Activated naive CD4-positive, alpha-beta T cell treated with anti-CD3 and anti-CD28 coated beads, Interleukin-2, amount 50 U/mL, for 24 hours (primary cell): ENCODE data around the gene FBXW12.
"Not testable (repeated sequence)": the region's sequence is repeated elsewhere in the genome, so short reads cannot be mapped to it uniquely, and the experiment has no call there.

Experiments used
- H3K27ac Mint-ChIP-seq: one replicate; pipeline ENCODE4 v1.8.0; 2021; ENCODE audit warnings: mild to moderate bottlenecking, mixed read lengths
- H3K27me3 Mint-ChIP-seq: one replicate; pipeline ENCODE4 v1.8.0; 2021; ENCODE audit warnings: mixed read lengths
- H3K36me3 Mint-ChIP-seq: one replicate; pipeline ENCODE4 v1.8.0; 2021; ENCODE audit warnings: mixed read lengths
- H3K4me1 Mint-ChIP-seq: one replicate; pipeline ENCODE4 v1.8.0; 2021; ENCODE audit warnings: mixed read lengths
- H3K4me3 Mint-ChIP-seq: one replicate; pipeline ENCODE4 v1.8.0; 2021; ENCODE audit warnings: mild to moderate bottlenecking, mixed read lengths
- H3K9me3 Mint-ChIP-seq: one replicate; pipeline ENCODE4 v1.8.0; 2021; ENCODE audit warnings: mixed read lengths

The FBXW12 gene

DNA sequence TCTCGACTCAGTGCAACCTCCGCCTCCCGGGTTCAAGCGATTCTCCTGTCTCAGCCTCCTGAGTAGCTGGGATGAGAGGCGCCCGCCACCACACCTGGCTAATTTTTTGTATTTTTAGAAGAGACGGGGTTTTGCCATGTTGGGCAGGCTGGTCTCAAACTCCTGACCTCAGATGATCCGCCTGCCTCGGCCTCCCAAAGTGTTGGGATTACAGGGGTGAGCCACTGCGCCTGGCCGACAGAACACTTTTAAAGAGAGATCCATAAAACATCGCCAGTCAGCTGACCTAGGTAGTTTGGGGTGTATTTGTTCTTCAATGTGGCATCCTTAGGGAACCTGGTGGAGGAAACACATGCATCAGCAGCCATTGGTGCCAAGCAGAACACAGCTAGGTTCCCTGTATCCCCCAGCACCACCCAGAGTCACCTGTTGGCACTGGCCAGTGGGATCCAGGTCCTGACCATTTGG is 29.4 kb downstream of the FBXW12 start:
- H3K27ac Mint-ChIP-seq, H3K36me3 Mint-ChIP-seq, H3K4me1 Mint-ChIP-seq, H3K4me3 Mint-ChIP-seq, H3K27me3 Mint-ChIP-seq, H3K9me3 Mint-ChIP-seq: not testable (repeated sequence)

DNA sequence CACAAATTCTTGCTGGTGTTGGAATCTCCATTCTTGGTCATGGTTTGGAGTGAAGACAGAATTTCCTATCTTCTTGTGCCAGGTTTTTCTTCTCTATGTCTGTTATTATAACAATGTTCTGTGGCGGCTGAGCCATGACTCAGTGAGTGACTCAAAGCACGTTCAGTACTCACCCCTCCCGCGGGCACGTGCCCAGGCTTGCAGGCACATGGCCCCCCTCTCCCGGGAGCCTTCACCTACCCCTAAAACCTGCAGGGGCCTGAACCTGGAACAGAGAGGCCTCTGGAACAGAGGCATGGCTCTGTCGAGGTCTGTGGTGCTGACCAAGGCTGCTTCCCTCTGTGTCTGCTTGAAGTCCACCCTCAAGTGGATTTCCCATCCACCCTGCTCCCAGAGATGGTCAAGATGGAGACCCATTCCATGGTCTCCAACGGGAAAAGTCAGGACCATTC is 30.3 kb downstream of the FBXW12 start:
- H3K36me3 Mint-ChIP-seq = no peaks in the 10 kb centered on the region
- H3K27me3 Mint-ChIP-seq = no peaks in the 10 kb centered on the region
- peaks cover 3% of the 10 kb centered on the region for H3K4me1 Mint-ChIP-seq
- no peaks in the 10 kb centered on the region for H3K9me3 Mint-ChIP-seq
- H3K27ac Mint-ChIP-seq = no peak overlapping the region
- H3K4me3 Mint-ChIP-seq = no peak overlapping the region

DNA sequence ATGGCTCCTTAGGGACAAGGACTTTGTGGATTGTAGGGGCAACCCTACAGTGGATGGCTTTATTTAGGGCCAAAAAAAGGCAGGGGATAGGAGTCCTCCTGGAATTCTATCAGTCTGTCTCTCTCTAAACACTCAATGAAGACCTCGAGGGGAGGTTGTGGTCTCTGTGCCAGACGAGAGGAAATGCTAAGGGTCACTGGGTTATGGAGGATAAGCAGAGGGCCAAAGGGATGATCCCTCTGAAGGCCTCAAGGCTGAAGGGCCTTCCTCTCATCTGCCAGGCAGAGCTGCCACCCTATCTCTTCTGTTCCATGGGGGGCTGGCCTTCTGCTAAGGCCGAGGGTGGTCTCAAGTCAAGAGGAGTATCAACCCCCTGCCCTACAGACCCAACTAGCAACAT is 30.9 kb downstream of the FBXW12 start:
- Mint-ChIP-seq H3K27me3 (no peaks in the 10 kb centered on the region), H3K27ac (no peak overlapping the region), H3K4me1 (peaks cover 3% of the 10 kb centered on the region), H3K4me3 (no peak overlapping the region), H3K9me3 (no peaks in the 10 kb centered on the region), H3K36me3 (no peaks in the 10 kb centered on the region)

DNA sequence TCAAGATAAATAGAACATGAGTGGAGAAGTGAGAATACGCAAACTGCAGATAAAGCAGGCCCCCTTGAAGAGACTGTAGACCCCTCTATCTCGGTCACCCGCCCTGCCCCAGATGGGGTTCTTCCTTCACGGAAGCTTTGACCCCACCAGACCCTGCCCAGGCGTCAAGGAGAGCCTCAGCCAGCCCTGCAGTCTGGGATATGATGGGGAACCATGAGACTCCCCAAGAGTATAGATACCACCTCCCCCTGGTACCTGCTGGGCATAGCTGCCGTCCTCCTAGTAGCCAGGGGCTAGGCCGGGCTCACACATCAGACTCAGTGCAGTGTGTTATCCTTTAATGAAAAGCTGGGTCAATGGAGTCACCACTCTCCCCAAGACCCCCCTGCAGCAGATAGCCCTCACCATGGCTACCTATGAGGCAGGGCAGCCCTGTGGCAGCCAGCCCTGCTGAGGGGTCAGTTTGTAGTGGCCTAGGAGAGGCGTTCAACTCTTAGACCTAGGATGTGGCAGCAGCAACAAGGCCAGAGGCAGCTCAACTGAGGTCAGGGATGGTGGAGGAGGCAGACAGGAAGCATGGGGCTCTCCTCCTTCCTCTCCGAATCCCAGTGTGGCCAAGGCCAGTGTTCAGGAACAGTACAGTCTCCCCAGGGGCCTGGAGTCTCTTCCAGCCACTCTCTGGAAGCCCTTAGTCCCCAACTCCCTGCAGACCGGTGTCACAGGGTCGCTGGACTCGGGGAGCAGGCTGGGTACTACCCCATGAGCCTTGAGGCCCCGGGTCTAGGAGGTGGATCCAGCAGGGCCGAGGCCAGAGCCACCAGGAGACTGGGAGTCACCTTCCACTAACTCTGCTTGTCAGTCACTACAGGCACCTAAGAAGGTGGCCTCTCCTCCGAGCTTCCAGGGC is 31.8 kb downstream of the FBXW12 start:
- H3K36me3 Mint-ChIP-seq = no peaks in the 10 kb centered on the region
- H3K27ac Mint-ChIP-seq = no peak overlapping the region
- peaks cover 3% of the 10 kb centered on the region for H3K4me1 Mint-ChIP-seq
- no peaks in the 10 kb centered on the region for H3K27me3 Mint-ChIP-seq
- H3K9me3 Mint-ChIP-seq = no peaks in the 10 kb centered on the region
- no peak overlapping the region for H3K4me3 Mint-ChIP-seq

DNA sequence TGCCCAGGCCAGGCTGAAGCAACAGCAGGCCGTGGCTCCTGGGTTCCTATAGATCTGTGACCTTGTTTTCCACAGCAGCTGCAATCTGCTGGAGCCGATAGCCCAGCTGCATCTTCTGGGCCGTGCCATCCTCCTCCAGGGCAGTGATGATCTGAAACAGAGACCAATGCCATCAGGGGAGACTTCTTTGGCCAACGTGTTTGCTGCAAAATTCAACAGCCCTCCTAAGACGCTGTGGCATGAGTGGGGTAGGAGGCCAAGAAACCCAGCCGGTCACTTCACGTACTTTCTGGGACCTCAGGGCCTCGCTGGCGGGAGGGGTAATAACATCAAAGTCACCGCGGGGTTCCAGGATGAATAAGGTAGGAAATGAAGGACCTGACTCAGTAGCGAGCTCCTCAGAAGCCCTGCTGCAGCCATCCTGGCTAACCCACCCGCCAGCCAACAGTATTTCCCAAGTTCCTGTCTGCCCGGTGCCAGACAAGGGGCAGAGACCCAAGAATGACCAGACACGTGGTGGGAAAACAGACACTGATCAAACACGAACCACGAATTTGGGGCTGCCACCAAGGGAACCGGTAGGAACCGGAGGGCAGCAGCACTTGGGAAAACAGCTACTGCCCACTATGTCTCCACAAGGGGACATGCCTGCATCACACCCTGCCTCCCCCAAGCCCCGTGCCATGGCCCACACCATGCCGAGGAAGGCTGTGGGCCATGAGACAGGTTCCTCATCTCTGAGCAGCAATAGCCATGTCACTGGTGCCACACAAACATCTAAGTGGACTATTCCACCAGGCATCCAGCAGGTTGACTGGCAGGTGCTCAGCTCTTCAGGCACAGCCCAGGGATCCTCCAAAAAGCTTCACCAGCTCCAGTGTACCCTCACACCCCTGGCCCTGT is 32.7 kb downstream of the FBXW12 start:
- H3K27me3 Mint-ChIP-seq = no peaks in the 10 kb centered on the region
- no peak overlapping the region for H3K27ac Mint-ChIP-seq
- no peaks in the 10 kb centered on the region for H3K36me3 Mint-ChIP-seq
- peaks cover 3% of the 10 kb centered on the region for H3K4me1 Mint-ChIP-seq
- no peak overlapping the region for H3K4me3 Mint-ChIP-seq
- H3K9me3 Mint-ChIP-seq = no peaks in the 10 kb centered on the region

DNA sequence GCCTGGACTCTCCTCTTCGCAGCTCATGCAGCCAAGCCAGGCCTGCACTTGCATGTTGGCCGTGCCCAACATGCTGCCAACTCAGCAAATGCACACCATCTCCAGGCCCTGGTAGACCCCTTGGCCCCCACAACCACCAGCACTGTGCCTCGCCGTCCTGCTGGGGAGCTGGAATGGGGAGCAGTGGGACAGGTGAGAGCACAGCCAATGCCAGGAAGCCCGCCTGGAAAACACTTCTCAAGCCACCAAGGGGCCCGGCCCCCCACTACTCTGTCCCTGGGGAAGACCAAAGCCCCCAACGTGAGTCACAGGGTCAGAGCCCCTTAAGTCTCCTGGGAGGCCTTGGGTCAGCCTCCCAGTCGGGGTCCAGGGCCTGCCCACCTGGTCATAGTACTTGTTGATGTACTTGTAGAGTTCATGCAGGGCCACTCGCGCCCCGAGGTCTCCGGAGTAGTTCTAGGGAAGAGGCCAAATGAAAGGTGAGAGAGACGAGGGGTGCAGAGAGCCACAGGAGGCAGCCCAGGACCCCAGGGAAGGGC is 33.4 kb downstream of the FBXW12 start:
- H3K36me3 Mint-ChIP-seq = no peaks in the 10 kb centered on the region
- no peaks in the 10 kb centered on the region for H3K27me3 Mint-ChIP-seq
- H3K9me3 Mint-ChIP-seq = no peaks in the 10 kb centered on the region
- peaks cover 3% of the 10 kb centered on the region for H3K4me1 Mint-ChIP-seq
- H3K4me3 Mint-ChIP-seq = no peak overlapping the region
- H3K27ac Mint-ChIP-seq = no peak overlapping the region

DNA sequence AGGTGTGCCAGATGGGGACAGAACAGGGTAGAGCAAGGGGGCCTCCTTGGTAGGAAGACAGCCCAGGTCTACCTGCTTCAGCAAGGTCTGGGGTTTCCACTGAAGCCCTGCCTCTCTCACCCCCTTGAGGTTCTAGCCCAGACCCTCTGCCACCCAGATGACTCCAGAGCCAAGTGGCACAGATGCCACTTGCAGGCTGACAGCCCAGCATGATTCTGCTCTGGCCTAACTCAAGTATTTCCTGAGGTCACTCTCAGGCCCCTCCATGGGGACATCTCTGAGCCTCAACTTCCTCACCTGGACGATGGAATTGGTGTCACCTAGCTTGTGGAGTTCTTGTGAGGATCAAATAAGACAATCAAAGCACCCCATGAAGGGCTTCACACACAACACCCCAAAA is 34.0 kb downstream of the FBXW12 start:
- H3K27me3 Mint-ChIP-seq = no peaks in the 10 kb centered on the region
- H3K4me1 Mint-ChIP-seq = peaks cover 1% of the 10 kb centered on the region
- H3K9me3 Mint-ChIP-seq = no peaks in the 10 kb centered on the region
- H3K36me3 Mint-ChIP-seq = no peaks in the 10 kb centered on the region
- no peak overlapping the region for H3K4me3 Mint-ChIP-seq
- H3K27ac Mint-ChIP-seq = no peak overlapping the region

DNA sequence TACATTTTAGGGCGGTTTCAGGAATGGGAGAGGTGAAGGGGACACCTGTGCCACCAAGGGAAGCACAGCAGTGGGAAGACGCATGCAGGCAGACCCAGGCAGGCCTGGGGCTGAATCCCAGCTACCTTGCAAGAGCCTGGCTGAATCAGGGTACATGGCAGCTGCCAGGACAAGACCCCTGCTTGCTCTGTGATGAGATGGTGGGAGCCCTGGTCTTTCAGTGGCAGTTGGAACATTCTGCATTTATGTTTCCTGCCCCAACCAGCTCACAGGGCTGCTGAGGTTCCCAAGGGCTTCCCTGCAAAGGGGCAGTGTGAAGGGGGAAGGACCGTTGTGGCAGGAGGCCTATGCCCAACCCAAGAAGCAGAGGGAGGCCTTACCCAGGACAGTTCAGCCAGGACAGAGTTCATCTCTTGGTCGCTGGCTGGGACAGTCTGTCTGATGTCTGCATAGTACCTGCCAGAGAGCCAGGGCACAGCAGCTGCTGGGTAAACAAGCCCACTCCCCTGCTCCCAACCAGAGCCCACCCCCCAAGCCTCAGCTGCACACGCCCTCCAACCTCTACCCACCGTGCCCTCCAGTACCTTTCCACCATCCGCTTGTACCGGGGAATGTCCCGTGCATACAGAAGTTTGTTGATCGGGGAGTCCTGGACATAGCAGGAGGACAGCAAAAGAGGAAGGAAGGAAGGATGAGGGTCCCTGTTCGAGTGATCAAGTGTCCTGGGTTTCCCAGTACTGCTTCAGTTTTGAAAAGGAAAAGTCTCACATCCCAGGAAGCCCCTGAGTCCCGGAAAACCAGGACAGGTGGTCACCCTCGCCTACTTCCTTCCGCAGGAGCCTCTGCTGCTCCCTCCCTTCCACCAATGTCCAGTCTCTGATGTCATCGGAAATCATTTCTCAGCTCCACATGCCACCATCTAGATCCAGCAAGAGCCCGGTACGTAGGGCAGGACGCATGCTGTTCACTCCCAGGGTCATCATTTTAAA is 34.7 kb downstream of the FBXW12 start:
- Mint-ChIP-seq H3K36me3 (no peaks in the 10 kb centered on the region), H3K4me3 (no peak overlapping the region), H3K9me3 (no peaks in the 10 kb centered on the region), H3K27me3 (no peaks in the 10 kb centered on the region), H3K27ac (no peak overlapping the region), H3K4me1 (no peaks in the 10 kb centered on the region)

DNA sequence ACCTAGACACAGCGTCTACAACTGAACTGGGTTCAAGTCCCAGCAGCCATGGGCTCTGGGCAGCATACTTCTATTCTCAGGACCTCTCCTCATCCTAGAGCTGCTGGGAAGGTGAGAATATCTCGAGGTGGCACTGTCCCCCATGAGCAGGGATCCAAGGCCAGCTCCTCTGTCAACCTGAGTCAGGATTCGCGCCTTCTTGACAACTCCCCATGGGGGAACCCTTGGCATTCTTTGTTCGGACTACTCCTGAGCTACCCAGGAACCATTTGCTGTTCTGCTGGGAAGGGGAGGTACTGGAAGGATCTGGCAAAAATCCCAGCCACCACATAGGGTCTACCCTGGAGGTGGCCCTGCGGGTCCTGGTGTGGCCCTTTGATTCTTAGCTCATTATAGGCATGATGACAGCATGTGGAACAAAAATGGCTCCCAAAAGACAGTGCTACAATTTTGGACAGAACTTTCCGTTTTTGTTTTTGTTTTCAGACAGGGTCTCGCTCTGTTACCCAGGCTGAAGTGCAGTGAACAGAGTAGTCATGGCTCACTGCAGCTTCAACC is 35.6 kb downstream of the FBXW12 start:
- Mint-ChIP-seq H3K4me1 (no peaks in the 10 kb centered on the region), H3K4me3 (no peak overlapping the region), H3K27me3 (no peaks in the 10 kb centered on the region), H3K9me3 (no peaks in the 10 kb centered on the region), H3K36me3 (no peaks in the 10 kb centered on the region), H3K27ac (no peak overlapping the region)

DNA sequence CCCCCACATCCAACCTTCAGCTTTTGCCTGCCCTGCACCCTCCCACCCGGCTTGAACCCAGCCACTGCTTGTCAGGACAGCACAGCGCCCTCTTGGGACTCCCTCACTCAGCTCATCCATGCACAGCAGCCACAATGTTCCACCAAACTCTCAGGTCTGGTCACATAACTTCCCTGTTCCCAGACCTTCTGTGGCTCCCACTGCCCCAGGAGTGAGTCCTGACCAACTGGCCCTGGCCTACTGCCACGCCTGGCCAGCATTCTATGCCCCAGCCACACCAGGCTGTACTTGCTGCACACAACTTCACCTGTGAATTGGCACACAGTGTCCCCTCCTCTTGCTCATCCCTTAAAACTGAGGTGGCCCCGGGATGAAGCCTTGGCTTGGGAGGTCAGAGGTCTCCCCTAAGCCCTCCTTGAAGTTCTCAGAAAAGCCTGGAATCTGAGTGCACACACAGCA is 36.8 kb downstream of the FBXW12 start:
- Mint-ChIP-seq H3K4me3 (no peak overlapping the region), H3K9me3 (no peaks in the 10 kb centered on the region), H3K27ac (no peak overlapping the region), H3K36me3 (no peaks in the 10 kb centered on the region), H3K27me3 (no peaks in the 10 kb centered on the region), H3K4me1 (no peaks in the 10 kb centered on the region)

DNA sequence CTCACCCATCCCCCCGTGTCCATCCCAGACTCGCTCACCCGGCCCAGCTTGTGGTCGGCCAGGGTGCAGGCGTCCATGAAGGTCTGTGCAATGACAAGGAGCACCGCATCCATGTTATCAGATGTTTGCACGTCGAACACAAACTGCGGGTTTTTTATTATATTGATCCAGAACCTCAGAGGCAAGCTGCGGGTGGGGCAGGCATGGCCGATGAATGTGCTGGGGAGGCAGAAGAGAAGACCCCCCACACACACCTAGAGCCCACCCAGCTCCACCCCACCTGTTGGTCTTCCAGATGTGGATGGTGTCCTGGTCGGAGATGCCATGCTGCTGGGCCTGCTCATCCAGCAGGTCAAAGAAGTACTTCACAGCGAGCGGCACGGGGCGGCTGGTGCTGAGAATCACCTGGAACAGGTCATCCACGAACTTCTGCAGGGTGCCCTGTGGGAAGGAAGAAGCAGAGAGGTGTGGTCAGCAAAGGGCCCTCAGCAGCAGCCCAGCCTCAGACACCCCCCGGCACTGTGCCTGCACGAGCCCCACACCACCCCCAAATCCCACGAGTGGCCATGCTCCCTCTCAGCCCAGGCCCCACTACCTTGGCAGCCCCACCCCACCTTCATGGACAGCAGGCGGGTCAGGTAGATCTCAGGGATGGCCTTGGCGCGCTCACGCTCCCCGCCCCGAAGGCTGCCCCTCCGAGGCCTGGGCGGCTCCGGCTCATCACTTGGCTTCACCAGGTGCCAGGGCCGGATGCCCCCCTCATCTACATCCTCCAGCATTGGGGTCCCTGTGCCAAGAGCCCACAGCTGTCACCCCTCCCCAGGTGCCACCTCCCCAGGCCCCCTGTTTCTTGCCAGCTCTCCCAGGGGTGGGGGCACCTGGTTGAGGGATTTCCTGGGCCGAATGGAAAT is 37.5 kb downstream of the FBXW12 start:
- Mint-ChIP-seq H3K9me3 (no peaks in the 10 kb centered on the region), H3K27me3 (no peaks in the 10 kb centered on the region), H3K4me3 (no peak overlapping the region), H3K4me1 (no peaks in the 10 kb centered on the region), H3K36me3 (no peaks in the 10 kb centered on the region), H3K27ac (peak overlapping the region; percentile 41)

DNA sequence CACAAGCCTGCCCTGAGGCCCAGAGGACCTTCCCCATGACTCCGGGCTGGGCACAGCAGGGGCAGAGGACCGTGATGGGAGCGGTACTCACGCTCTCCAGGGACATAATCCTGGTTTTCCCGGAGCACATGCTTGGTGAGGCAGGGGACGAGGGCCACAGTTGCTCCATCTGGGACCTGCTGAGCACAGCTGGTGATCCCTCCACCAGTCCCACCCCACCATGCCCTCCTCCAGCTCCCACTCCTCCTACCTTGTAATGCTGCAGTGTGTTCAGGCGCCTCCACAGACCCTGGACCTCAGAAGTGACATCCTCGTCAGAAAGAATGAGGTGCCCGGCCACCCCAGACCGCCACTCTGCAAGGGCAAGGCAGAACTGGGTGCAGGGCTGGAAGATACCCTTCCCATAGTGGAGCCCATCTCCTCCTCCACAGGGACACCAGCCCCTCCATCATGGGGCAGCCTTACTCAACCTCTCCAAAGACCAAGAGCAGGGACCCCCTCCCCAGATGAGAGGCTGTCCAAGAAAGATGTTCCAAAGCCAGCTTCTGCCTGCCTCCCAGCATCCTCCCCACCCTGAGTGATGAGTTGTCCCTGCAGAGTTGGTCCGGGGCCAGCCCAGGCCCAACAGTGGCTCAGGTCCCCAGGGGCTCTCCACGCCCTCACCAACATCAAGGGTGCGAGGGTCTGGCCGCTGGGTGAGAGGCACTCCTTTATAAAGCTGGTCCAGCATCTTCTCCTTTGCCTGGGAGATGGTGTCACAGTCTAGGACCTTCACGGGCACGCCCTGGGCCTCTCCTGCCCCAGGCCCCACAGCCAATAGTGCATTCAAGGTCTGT is 38.4 kb downstream of the FBXW12 start:
- H3K9me3 Mint-ChIP-seq = no peaks in the 10 kb centered on the region
- no peaks in the 10 kb centered on the region for H3K4me1 Mint-ChIP-seq
- H3K36me3 Mint-ChIP-seq = no peaks in the 10 kb centered on the region
- no peak overlapping the region for H3K27ac Mint-ChIP-seq
- H3K27me3 Mint-ChIP-seq = no peaks in the 10 kb centered on the region
- H3K4me3 Mint-ChIP-seq = no peak overlapping the region

DNA sequence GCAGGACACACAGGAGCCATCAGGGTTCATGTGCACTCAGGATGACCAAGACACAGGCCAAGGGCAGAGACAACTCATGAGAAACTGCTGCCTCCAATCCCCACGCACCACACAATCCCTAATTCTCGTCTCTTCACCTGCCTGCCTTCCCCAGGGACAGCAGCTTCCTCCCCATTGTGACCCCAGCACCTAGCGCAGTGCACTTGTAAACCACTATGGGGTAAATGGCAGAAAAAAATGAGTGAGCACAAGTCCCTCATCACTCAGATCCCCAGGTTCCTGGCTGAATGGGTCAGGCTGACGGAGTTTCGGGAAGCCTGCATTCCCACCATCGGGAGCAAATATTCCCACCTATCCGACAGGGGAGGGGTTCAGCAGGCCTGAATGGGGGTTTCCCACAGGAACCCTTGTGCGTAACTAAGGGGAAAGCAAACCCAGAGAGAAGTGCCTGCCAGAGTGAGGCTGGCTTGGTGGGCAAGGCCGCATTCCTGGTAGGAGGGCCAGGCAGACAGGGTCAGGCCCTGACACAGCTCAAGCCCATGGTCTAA is 39.1 kb downstream of the FBXW12 start:
- Mint-ChIP-seq H3K4me3 (no peak overlapping the region), H3K4me1 (no peaks in the 10 kb centered on the region), H3K36me3 (no peaks in the 10 kb centered on the region), H3K27ac (no peak overlapping the region), H3K9me3 (no peaks in the 10 kb centered on the region), H3K27me3 (no peaks in the 10 kb centered on the region)
